Measurements from ENCODE around the gene HGFAC. TPM values are rescaled to one million over a fixed set of nuclear protein-coding genes. Genes with fewer than 3 reads are reported as not detected.

The HGFAC gene
- total and polyA plus RNA-seq, 10 of the 15 experiments (the other 5 are each of a cell fraction or from before 2014, with no cell fraction given) = 0.38 TPM; not detected in 9

- no peak for FAIRE-seq
- CTCF ChIA-PET = interaction anchor here (0.5 to 7.0 kb wide), 4 partner anchors 71 to 1260 kb away, joined by 3 to 81 read pairs (median 4); no protein-coding TSS in a partner anchor
- TF ChIP-seq IKZF2 (IDR thresholded peaks at IDR 0.05) (no peak), PBX3 (IDR thresholded peaks at IDR 0.05; ENCODE audit: insufficient replicate concordance, low read depth, low read length) (no peak), RELB (IDR thresholded peaks at IDR 0.05; ENCODE audit: low read depth) (no peak), NFYA (IDR thresholded peaks at IDR 0.05; ENCODE audit: borderline replicate concordance, low read depth, low read length) (no peak), GATAD2B (conservative IDR thresholded peaks at IDR 0.05; ENCODE audit: low read depth) (no peak), TCF12 (IDR thresholded peaks at IDR 0.05; ENCODE audit: low read depth, low read length) (no peak), RAD51 (IDR thresholded peaks at IDR 0.05) (no peak), BHLHE40 (IDR thresholded peaks at IDR 0.05; ENCODE audit: borderline replicate concordance in 1 of 2, low read depth in 2 of 2, low read length in 1 of 2) (no peak), ZNF207 (IDR thresholded peaks at IDR 0.05; ENCODE audit: borderline replicate concordance) (no peak), CHD4 (IDR thresholded peaks at IDR 0.05) (no peak), PML (IDR thresholded peaks at IDR 0.05; ENCODE audit: low read length) (no peak), NFYB (IDR thresholded peaks at IDR 0.05; ENCODE audit: insufficient read depth, low read depth, low read length) (no peak), TAF1 (IDR thresholded peaks at IDR 0.05; ENCODE audit: borderline replicate concordance, low read depth, low read length) (no peak)
- TF ChIP-seq, protein P1, sequence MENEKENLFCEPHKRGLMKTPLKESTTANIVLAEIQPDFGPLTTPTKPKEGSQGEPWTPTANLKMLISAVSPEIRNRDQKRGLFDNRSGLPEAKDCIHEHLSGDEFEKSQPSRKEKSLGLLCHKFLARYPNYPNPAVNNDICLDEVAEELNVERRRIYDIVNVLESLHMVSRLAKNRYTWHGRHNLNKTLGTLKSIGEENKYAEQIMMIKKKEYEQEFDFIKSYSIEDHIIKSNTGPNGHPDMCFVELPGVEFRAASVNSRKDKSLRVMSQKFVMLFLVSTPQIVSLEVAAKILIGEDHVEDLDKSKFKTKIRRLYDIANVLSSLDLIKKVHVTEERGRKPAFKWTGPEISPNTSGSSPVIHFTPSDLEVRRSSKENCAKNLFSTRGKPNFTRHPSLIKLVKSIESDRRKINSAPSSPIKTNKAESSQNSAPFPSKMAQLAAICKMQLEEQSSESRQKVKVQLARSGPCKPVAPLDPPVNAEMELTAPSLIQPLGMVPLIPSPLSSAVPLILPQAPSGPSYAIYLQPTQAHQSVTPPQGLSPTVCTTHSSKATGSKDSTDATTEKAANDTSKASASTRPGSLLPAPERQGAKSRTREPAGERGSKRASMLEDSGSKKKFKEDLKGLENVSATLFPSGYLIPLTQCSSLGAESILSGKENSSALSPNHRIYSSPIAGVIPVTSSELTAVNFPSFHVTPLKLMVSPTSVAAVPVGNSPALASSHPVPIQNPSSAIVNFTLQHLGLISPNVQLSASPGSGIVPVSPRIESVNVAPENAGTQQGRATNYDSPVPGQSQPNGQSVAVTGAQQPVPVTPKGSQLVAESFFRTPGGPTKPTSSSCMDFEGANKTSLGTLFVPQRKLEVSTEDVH (IDR thresholded peaks at IDR 0.05; ENCODE audit: low read depth, partially characterized antibody) = no peak
Observed at GRCh38 chr4:3440979-3441500, 728 bp upstream of the HGFAC start.

More at GRCh38 chr4:3440979-3441500, 728 bp upstream of the HGFAC start:
- DNase-seq (ENCODE audit: low read depth, low spot score) = no peak
- no TSS peak for BruUV-seq (replicated peaks)
- intact Hi-C loops (cut with micrococcal nuclease; ENCODE audit: unreplicated experiment) (no loop called here), in situ Hi-C loops (cut with MboI) (loop anchor here (10.0 kb wide), 1 partner anchor 336 kb away; no protein-coding TSS in a partner anchor)
- Histone ChIP-seq H3K36me3 (ENCODE audit: control insufficient read depth in 2 of 2, insufficient read depth in 2 of 2, low read length in 1 of 2) (no peaks in the 10 kb centered on the region), H3K27ac (ENCODE audit: control insufficient read depth, insufficient read depth) (no peak overlapping the region), H4K20me1 (ENCODE audit: control insufficient read depth, insufficient read depth) (no peaks in the 10 kb centered on the region), H2AFZ (ENCODE audit: control insufficient read depth, low read depth, low read length) (no peak overlapping the region), H3K9ac (ENCODE audit: control insufficient read depth, insufficient read depth, low read length) (no peak overlapping the region), H3K79me2 (ENCODE audit: control insufficient read depth, insufficient read depth, low read length) (no peaks in the 10 kb centered on the region), H3K27me3 (replicated peaks in 1 of 2; ENCODE audit: control insufficient read depth in 2 of 2, insufficient read depth in 2 of 2, low read length in 1 of 2) (no peaks in the 10 kb centered on the region), H3K4me1 (ENCODE audit: control insufficient read depth, insufficient read depth, low read length) (no peaks in the 10 kb centered on the region), H3K9me3 (replicated peaks; ENCODE audit: control insufficient read depth, insufficient read depth, low read length) (no peaks in the 10 kb centered on the region), H3K4me2 (ENCODE audit: control insufficient read depth, insufficient read depth) (no peak overlapping the region), H3K4me3 (no peak overlapping the region)
- WGBS (ENCODE audit: insufficient coverage, insufficient replicate concordance, low lambda C conversion rate, missing lambda C conversion rate) = 34% methylated on average over 15 of the region's 15 CpGs
- ChIA-PET RAD21 (ENCODE audit: unreplicated experiment) (interaction anchor here (1.0 to 2.6 kb wide), 2 partner anchors 48 to 95 kb away, joined by 3 to 16 read pairs; no protein-coding TSS in a partner anchor), SMC1A (ENCODE audit: uncharacterized antibody, unreplicated experiment) (interaction anchor here (5.8 kb wide), 1 partner anchor 95 kb away, joined by 35 read pairs; no protein-coding TSS in a partner anchor), POLR2A (interaction anchor here (0.9 to 1.1 kb wide), 2 partner anchors 93 to 94 kb away, joined by 3 read pairs; no protein-coding TSS in a partner anchor)
- ATAC-seq = no peak

Measured in GM12878 (cell line).